ENCODE data around the gene CDC37L1.

- TF ChIP-seq CTCF (IDR thresholded peaks at IDR 0.05; ENCODE audit: insufficient read depth, low read length, poor library complexity, severe bottlenecking) (no peak), EZH2phosphoT487 (conservative IDR thresholded peaks at IDR 0.05; ENCODE audit: low read length) (no peak)
Measured at GRCh38 chr9:4684820-4685219, 5.5 kb downstream of the CDC37L1 start.
